HG03558 (cell line): ENCODE results near the gene APMAP.

Source experiments
- ATAC-seq: cut with Tn5 transposase; IDR thresholded peaks from one replicate; pipeline ENCODE4 v1.9.1; 2021; ENCODE audit warnings: moderate number of reproducible peaks; ENCODE audit not compliant: unreplicated experiment; ENCODE audit errors: extremely low read depth

The APMAP gene

GRCh38 chr20:24915440-24915839 lies 77.1 kb downstream of the APMAP start:
- no peak for ATAC-seq

- ATAC-seq: no peak
These were observed 77.9 kb downstream of the APMAP start for GRCh38 chr20:24914388-24915241.

GRCh38 chr20:24913076-24913628 lies 79.4 kb downstream of the APMAP start:
- no peak for ATAC-seq
